ENCODE measurements around the gene RCOR3. TPM values are rescaled to one million over a fixed set of nuclear protein-coding genes. Genes with fewer than 3 reads are reported as not detected.
A peak's percentile ranks its signal among the peaks of the same experiment; 100 is the strongest.

The RCOR3 gene
- total RNA-seq, 1 donor, result 39.8 TPM

- no peak overlapping the region for H3K4me3 ChIP-seq (ENCODE audit: insufficient read depth, low read length)
- H3K27ac ChIP-seq (ENCODE audit: low read depth, low read length), result no peak overlapping the region
- no peaks in the 10 kb centered on the region for H3K9me3 ChIP-seq (ENCODE audit: low read depth, low read length)
- no peaks in the 10 kb centered on the region for H3K27me3 ChIP-seq (ENCODE audit: insufficient read depth, low read length)
- no peaks in the 10 kb centered on the region for H3K36me3 ChIP-seq (ENCODE audit: insufficient read depth, low read length)
- no peak overlapping the region for H3K4me2 ChIP-seq (ENCODE audit: insufficient read depth, low read length)
- no peak overlapping the region for H2AFZ ChIP-seq (ENCODE audit: low read length)
- H3K79me2 ChIP-seq (ENCODE audit: insufficient read depth, low read length), result peaks cover 76% of the 10 kb centered on the region
- peaks cover 43% of the 10 kb centered on the region for H4K20me1 ChIP-seq (ENCODE audit: insufficient read depth, low read length)
- no peak for TF ChIP-seq CTCF (IDR thresholded peaks at IDR 0.05; ENCODE audit: extremely low read depth, low read depth, low read length)
- H3K4me1 ChIP-seq (ENCODE audit: insufficient read depth, low read length), result peaks cover 5% of the 10 kb centered on the region
- DNase-seq (ENCODE audit: insufficient read length, low spot score, missing footprints), result no peak
These were observed 76.5 kb downstream of the RCOR3 start for GRCh38 chr1:211335522-211336157.

GRCh38 chr1:211336161-211336560 lies 77.0 kb downstream of the RCOR3 start:
- Histone ChIP-seq H3K27me3 (ENCODE audit: insufficient read depth, low read length) (no peaks in the 10 kb centered on the region), H3K4me1 (ENCODE audit: insufficient read depth, low read length) (peaks cover 1% of the 10 kb centered on the region), H4K20me1 (ENCODE audit: insufficient read depth, low read length) (peaks cover 39% of the 10 kb centered on the region), H3K79me2 (ENCODE audit: insufficient read depth, low read length) (peaks cover 71% of the 10 kb centered on the region), H3K4me3 (ENCODE audit: insufficient read depth, low read length) (no peak overlapping the region), H3K27ac (ENCODE audit: low read depth, low read length) (no peak overlapping the region), H3K36me3 (ENCODE audit: insufficient read depth, low read length) (no peaks in the 10 kb centered on the region), H2AFZ (ENCODE audit: low read length) (no peak overlapping the region), H3K4me2 (ENCODE audit: insufficient read depth, low read length) (no peak overlapping the region), H3K9me3 (ENCODE audit: low read depth, low read length) (no peaks in the 10 kb centered on the region)
- DNase-seq (ENCODE audit: insufficient read length, low spot score, missing footprints), result no peak
- no peak for TF ChIP-seq CTCF (IDR thresholded peaks at IDR 0.05; ENCODE audit: extremely low read depth, low read depth, low read length)

- Histone ChIP-seq H3K9me3 (ENCODE audit: low read depth, low read length) (no peaks in the 10 kb centered on the region), H2AFZ (ENCODE audit: low read length) (no peak overlapping the region), H3K27me3 (ENCODE audit: insufficient read depth, low read length) (no peaks in the 10 kb centered on the region), H3K36me3 (ENCODE audit: insufficient read depth, low read length) (no peaks in the 10 kb centered on the region), H3K79me2 (ENCODE audit: insufficient read depth, low read length) (peaks cover 74% of the 10 kb centered on the region), H4K20me1 (ENCODE audit: insufficient read depth, low read length) (peaks cover 40% of the 10 kb centered on the region), H3K4me3 (ENCODE audit: insufficient read depth, low read length) (no peak overlapping the region), H3K4me2 (ENCODE audit: insufficient read depth, low read length) (no peak overlapping the region), H3K27ac (ENCODE audit: low read depth, low read length) (no peak overlapping the region), H3K4me1 (ENCODE audit: insufficient read depth, low read length) (no peaks in the 10 kb centered on the region)
- DNase-seq (ENCODE audit: insufficient read length, low spot score, missing footprints), result no peak
- TF ChIP-seq CTCF (IDR thresholded peaks at IDR 0.05; ENCODE audit: extremely low read depth, low read depth, low read length), result no peak
These were observed 77.6 kb downstream of the RCOR3 start for GRCh38 chr1:211336775-211337174.

GRCh38 chr1:211337430-211338223 lies 78.5 kb downstream of the RCOR3 start:
- TF ChIP-seq CTCF (IDR thresholded peaks at IDR 0.05; ENCODE audit: extremely low read depth, low read depth, low read length), result no peak
- H4K20me1 ChIP-seq (ENCODE audit: insufficient read depth, low read length), result peaks cover 34% of the 10 kb centered on the region
- DNase-seq (ENCODE audit: insufficient read length, low spot score, missing footprints), result peak; percentile 80

More at GRCh38 chr1:211337430-211338223, 78.5 kb downstream of the RCOR3 start:
- no peaks in the 10 kb centered on the region for H3K36me3 ChIP-seq (ENCODE audit: insufficient read depth, low read length)
- no peak overlapping the region for H3K27ac ChIP-seq (ENCODE audit: low read depth, low read length)
- H3K4me2 ChIP-seq (ENCODE audit: insufficient read depth, low read length), result no peak overlapping the region
- H3K79me2 ChIP-seq (ENCODE audit: insufficient read depth, low read length), result peaks cover 69% of the 10 kb centered on the region
- H3K9me3 ChIP-seq (ENCODE audit: low read depth, low read length), result no peaks in the 10 kb centered on the region
- H3K27me3 ChIP-seq (ENCODE audit: insufficient read depth, low read length), result no peaks in the 10 kb centered on the region
- H2AFZ ChIP-seq (ENCODE audit: low read length), result no peak overlapping the region
- H3K4me3 ChIP-seq (ENCODE audit: insufficient read depth, low read length), result no peak overlapping the region
- no peaks in the 10 kb centered on the region for H3K4me1 ChIP-seq (ENCODE audit: insufficient read depth, low read length)
